Measurements from ENCODE around the gene UPF3A. TPM values are rescaled to one million over a fixed set of nuclear protein-coding genes. Genes with fewer than 3 reads are reported as not detected.

Gene UPF3A, protein sequence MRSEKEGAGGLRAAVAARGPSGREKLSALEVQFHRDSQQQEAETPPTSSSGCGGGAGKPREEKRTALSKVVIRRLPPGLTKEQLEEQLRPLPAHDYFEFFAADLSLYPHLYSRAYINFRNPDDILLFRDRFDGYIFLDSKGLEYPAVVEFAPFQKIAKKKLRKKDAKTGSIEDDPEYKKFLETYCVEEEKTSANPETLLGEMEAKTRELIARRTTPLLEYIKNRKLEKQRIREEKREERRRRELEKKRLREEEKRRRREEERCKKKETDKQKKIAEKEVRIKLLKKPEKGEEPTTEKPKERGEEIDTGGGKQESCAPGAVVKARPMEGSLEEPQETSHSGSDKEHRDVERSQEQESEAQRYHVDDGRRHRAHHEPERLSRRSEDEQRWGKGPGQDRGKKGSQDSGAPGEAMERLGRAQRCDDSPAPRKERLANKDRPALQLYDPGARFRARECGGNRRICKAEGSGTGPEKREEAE
- 27.3 TPM for polyA plus RNA-seq (2012; ENCODE audit: insufficient read length, low read depth)

DNA sequence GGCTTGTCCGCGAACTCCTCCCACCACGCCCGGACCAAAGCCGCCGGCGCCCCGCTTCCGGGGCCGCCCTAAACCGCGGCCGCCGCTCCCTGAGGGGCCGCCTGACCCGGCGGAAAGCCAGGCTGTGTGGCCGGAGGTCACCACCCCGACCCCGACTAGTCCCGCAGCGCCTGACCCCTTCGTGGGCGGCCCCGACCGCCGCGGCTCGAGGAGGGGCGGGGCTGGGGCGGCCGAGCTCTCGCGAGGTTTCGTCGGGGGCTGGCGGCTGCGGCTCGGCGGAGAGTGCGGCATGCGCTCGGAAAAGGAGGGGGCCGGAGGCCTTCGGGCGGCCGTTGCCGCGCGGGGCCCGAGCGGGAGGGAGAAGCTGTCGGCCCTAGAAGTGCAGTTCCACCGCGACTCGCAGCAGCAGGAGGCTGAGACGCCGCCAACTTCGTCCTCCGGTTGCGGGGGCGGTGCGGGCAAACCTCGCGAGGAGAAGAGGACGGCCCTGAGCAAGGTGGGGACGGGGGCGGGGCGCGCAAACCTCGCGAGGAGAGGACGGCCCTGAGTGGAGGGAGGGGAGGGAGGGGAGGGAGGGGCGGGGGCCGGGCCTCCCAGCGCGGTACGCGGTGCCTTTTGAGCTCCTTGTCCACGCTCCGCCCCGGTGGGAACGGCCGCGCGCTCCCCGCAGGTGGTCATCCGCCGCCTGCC lies at the start of gene UPF3A:
Gene UPF3A (plus strand): TSS at position 251 of the 690 bp plus-strand sequence. CDS start 39 bp downstream, at position 290.
- TF ChIP-seq FOXP2 (optimal IDR thresholded peaks at IDR 0.05; ENCODE audit: borderline replicate concordance, extremely low read depth, extremely low read length, insufficient read depth) (peak; percentile 7), POLR2AphosphoS5 (IDR thresholded peaks at IDR 0.05; ENCODE audit: low read depth, low read length) (peak; percentile 76), TAF1 (IDR thresholded peaks at IDR 0.05; ENCODE audit: borderline replicate concordance, insufficient read depth, low read length) (0 out of 2 replicates have a peak, but pooled peaks have one; percentile 10), SIN3A (IDR thresholded peaks at IDR 0.05; ENCODE audit: borderline replicate concordance, insufficient read depth, low read length) (peak; percentile 17; the same call in 1 of the 2 replicates)
- TF ChIP-seq, protein P1, sequence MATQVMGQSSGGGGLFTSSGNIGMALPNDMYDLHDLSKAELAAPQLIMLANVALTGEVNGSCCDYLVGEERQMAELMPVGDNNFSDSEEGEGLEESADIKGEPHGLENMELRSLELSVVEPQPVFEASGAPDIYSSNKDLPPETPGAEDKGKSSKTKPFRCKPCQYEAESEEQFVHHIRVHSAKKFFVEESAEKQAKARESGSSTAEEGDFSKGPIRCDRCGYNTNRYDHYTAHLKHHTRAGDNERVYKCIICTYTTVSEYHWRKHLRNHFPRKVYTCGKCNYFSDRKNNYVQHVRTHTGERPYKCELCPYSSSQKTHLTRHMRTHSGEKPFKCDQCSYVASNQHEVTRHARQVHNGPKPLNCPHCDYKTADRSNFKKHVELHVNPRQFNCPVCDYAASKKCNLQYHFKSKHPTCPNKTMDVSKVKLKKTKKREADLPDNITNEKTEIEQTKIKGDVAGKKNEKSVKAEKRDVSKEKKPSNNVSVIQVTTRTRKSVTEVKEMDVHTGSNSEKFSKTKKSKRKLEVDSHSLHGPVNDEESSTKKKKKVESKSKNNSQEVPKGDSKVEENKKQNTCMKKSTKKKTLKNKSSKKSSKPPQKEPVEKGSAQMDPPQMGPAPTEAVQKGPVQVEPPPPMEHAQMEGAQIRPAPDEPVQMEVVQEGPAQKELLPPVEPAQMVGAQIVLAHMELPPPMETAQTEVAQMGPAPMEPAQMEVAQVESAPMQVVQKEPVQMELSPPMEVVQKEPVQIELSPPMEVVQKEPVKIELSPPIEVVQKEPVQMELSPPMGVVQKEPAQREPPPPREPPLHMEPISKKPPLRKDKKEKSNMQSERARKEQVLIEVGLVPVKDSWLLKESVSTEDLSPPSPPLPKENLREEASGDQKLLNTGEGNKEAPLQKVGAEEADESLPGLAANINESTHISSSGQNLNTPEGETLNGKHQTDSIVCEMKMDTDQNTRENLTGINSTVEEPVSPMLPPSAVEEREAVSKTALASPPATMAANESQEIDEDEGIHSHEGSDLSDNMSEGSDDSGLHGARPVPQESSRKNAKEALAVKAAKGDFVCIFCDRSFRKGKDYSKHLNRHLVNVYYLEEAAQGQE (IDR thresholded peaks at IDR 0.05; ENCODE audit: insufficient read depth in 1 of 2, low read depth in 2 of 2, low read length in 2 of 2), result no peak

DNA sequence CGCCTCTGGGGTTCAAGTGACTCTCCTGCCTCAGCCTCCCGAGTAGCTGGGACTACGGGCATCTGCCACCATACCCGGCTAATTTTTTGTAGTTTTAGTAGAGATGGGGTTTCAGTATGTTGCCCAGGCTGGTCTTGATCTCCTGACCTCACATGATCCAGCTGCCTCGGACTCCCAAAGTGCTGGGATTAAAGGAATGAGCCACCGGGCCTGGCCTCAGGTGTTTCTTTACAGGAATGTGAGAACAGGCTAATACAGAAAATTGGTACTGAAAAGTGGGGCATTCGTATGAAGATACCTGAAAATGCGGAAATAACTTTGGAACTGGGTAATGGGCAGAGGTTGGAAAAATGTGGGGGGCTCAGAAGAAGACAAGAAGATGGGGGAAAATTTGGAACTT lies 49.5 kb upstream of the UPF3A start:
- TF ChIP-seq FOXP2 (optimal IDR thresholded peaks at IDR 0.05; ENCODE audit: borderline replicate concordance, extremely low read depth, extremely low read length, insufficient read depth) (no peak), TAF1 (IDR thresholded peaks at IDR 0.05; ENCODE audit: borderline replicate concordance, insufficient read depth, low read length) (no peak), SIN3A (IDR thresholded peaks at IDR 0.05; ENCODE audit: borderline replicate concordance, insufficient read depth, low read length) (no peak), POLR2AphosphoS5 (IDR thresholded peaks at IDR 0.05; ENCODE audit: low read depth, low read length) (no peak)
- TF ChIP-seq, protein P1 (IDR thresholded peaks at IDR 0.05; ENCODE audit: insufficient read depth in 1 of 2, low read depth in 2 of 2, low read length in 2 of 2), result no peak

DNA sequence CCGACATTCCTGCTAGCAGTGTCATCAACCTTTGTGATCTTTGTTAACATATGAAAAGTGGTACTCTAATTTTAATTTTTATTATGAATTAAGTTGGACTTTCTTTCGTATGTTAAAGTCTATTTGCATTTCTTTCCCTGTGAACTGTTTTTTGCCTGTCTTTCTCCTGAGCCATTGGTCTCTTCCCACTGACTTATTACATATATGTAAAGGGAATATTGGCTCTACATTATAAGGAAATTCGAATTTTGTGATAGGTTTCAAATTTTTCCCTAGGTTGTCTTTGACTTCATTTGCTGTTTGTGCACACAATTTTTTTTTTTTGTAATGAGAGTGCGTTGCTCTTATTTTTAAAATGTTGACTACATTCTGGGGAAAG lies 47.1 kb upstream of the UPF3A start:
- TF ChIP-seq, protein P1 (IDR thresholded peaks at IDR 0.05; ENCODE audit: insufficient read depth in 1 of 2, low read depth in 2 of 2, low read length in 2 of 2), result no peak
- TF ChIP-seq TAF1 (IDR thresholded peaks at IDR 0.05; ENCODE audit: borderline replicate concordance, insufficient read depth, low read length), result no peak
- TF ChIP-seq POLR2AphosphoS5 (IDR thresholded peaks at IDR 0.05; ENCODE audit: low read depth, low read length), result no peak
- TF ChIP-seq FOXP2 (optimal IDR thresholded peaks at IDR 0.05; ENCODE audit: borderline replicate concordance, extremely low read depth, extremely low read length, insufficient read depth), result no peak
- no peak for TF ChIP-seq SIN3A (IDR thresholded peaks at IDR 0.05; ENCODE audit: borderline replicate concordance, insufficient read depth, low read length)

DNA sequence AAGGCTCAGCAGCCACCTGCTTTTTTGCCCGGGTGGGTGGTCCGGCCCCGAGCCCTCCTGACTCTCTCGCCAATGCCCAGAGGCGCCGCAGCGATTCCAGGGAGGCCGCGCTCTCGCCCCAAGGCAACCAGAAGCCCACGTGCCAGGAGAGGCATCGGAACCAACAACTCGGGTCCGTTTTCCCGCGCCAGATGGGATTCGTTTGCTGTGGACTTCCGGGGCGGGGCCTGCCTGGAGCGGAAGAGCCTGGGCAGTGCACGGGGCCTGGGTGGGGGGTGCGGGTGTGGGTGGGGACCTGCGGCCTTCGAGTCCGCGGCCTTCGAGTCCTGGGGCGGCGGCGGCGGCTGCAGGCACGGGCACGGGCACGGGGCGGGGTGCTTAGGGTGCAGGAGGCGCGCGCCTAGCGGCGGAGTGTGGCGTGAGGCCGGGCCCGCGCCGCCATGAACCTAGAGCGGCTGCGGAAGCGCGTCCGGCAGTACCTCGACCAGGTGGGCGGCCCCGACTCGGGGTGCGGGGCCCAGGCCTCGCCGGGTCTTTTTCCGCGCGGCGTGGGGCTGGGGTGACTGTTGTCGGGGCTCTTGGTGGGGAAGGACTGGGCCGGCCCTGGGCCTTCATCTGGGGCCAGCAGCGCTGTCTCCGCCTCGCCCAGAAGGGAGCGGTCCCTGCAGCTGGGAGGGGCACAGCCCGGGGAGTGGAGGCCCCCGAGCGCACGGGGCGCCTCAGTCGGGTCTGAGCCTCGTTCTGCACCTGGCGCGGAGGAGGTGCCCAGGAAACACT lies 46.6 kb upstream of the UPF3A start, which contains the start of gene CDC16:
Gene CDC16 (plus strand): TSS at position 253 of the 777 bp plus-strand sequence. CDS start 188 bp downstream, at position 441.
- TF ChIP-seq SIN3A (IDR thresholded peaks at IDR 0.05; ENCODE audit: borderline replicate concordance, insufficient read depth, low read length) (no peak), POLR2AphosphoS5 (IDR thresholded peaks at IDR 0.05; ENCODE audit: low read depth, low read length) (0 out of 2 replicates have a peak, but pooled peaks have one; percentile 20), TAF1 (IDR thresholded peaks at IDR 0.05; ENCODE audit: borderline replicate concordance, insufficient read depth, low read length) (peak; percentile 57; the same call in 1 of the 2 replicates), FOXP2 (optimal IDR thresholded peaks at IDR 0.05; ENCODE audit: borderline replicate concordance, extremely low read depth, extremely low read length, insufficient read depth) (peak; percentile 61)
- TF ChIP-seq, protein P1 (IDR thresholded peaks at IDR 0.05; ENCODE audit: insufficient read depth in 1 of 2, low read depth in 2 of 2, low read length in 2 of 2), result no peak
